HFF-Myc (cell line): ENCODE data around the gene CADPS.
"Not testable (repeated sequence)": the region's sequence is repeated elsewhere in the genome, so short reads cannot be mapped to it uniquely, and the experiment has no call there.

Experiments used
- DNase-seq: peaks from one replicate; pipeline ENCODE4 v3.0.0-alpha.2; 2011; ENCODE audit warnings: low read depth; ENCODE audit errors: extremely low read depth
- H3K4me3 ChIP-seq: replicated peaks from 2 replicates; pipeline ENCODE4 v1.5.1; 2011; ENCODE audit warnings: low read depth, mild to moderate bottlenecking, control low read depth, low read length
- CTCF ChIP-seq: IDR thresholded peaks from 2 replicates; pipeline ENCODE4 v1.5.1; 2012; ENCODE audit warnings: mild to moderate bottlenecking, low read depth, low read length, control low read depth; ENCODE audit errors: missing control alignments

Gene CADPS

GRCh38 chr3:62582495-62583172, 292.6 kb downstream of the CADPS start:
- DNase-seq: no peak
- TF ChIP-seq CTCF: no peak
- no peak overlapping the region for H3K4me3 ChIP-seq

- not testable (repeated sequence) for H3K4me3 ChIP-seq, DNase-seq
Measured at GRCh38 chr3:62580485-62580884, 294.7 kb downstream of the CADPS start.

DNA sequence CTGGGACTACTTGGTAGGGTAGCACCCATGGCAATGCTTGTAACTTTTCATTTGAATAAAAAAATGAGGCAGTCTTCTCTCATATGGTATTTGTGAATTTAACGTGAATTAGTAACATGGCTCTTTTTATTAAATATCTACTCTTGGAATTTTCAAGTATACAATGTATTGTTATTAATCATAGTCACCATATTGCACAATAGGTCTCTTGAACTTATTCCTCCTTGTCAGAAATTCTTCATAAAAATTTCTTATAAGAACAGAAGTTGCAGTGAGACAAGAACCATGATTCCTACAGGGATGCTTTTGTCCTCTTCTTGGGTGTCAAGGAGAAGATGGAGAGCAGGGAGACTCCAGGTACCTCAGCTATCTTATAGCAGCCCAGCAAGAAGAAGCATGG, 298.1 kb downstream of the CADPS start:
- no peak for TF ChIP-seq CTCF
- DNase-seq: no peak
- no peak overlapping the region for H3K4me3 ChIP-seq

DNA sequence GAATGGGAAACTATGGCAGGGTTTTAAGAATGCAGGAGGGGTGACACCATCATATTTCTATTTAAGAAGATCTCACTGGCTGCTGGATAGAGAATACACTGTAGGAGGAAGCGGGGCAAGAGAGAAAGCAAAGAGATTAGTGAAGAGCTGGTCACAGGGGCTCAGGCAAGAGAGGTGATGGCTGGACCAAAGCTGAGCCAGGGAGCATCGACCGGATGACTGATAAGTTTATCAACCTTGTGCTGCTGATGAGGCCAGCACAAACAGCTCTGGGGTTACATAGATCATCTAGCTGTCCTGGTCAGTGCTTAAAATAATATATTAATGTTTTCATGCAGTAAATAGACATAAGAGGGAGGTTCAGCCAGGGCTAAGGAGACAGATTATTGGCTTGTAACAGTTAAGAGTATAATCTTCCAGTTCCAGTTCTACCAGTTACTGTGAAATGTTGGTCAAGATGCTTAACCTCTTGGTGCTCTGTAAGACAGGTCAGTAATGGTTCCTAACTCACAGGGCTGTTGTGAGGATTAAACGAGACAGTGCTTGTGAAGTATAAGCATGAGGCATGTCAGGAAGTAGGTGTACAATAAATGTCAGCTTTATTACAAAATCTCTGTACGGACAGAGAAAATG, 300.8 kb downstream of the CADPS start:
- no peak overlapping the region for H3K4me3 ChIP-seq
- TF ChIP-seq CTCF: no peak
- DNase-seq: no peak

GRCh38 chr3:62571916-62572315, 303.3 kb downstream of the CADPS start:
- no peak for DNase-seq
- no peak overlapping the region for H3K4me3 ChIP-seq
- TF ChIP-seq CTCF: no peak

DNA sequence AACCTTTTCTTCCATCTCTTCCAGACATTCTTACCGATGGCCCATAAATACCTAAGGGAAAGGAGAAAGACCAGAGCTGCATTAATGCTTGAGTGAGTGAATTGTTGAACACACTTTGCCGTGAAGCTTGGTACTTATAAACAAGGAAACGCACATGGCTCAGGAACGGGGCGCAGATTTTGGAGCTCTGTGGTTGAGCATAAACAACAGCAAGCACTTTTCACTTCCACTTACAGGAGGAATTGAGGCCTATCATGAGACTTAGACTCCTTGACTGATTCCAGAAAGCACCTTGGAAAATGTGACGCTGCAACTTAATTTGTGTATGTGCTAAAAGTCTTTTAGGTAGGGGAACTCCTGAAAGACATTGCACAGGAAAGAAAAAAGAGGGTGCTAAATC, 304.3 kb downstream of the CADPS start:
- TF ChIP-seq CTCF: no peak
- H3K4me3 ChIP-seq: no peak overlapping the region
- DNase-seq: no peak

GRCh38 chr3:62569609-62570008, 305.6 kb downstream of the CADPS start:
- no peak for TF ChIP-seq CTCF
- H3K4me3 ChIP-seq: no peak overlapping the region

More at GRCh38 chr3:62569609-62570008, 305.6 kb downstream of the CADPS start:
- DNase-seq: no peak
